NCI-H748 (cell line): Measurements from ENCODE around the gene PI4KA.

Experiments used
- DNase-seq: peaks from one replicate; lab custom pipeline; 2025; ENCODE audit not compliant: unreplicated experiment; lab: John Stamatoyannopoulos, UW

PI4KA gene

GRCh38 chr22:20819471-20819870, 39.1 kb downstream of the PI4KA start:
- DNase-seq: no peak

GRCh38 chr22:20818471-20818870, 40.1 kb downstream of the PI4KA start:
- DNase-seq: no peak

GRCh38 chr22:20816559-20816958, 42.1 kb downstream of the PI4KA start:
- DNase-seq: no peak

- DNase-seq: no peak
Observed at GRCh38 chr22:20815477-20816050, 43.0 kb downstream of the PI4KA start.

GRCh38 chr22:20814221-20814808, 44.3 kb downstream of the PI4KA start:
- DNase-seq: no peak

- DNase-seq: no peak
Observed at GRCh38 chr22:20813056-20813455, 45.6 kb downstream of the PI4KA start.

DNA sequence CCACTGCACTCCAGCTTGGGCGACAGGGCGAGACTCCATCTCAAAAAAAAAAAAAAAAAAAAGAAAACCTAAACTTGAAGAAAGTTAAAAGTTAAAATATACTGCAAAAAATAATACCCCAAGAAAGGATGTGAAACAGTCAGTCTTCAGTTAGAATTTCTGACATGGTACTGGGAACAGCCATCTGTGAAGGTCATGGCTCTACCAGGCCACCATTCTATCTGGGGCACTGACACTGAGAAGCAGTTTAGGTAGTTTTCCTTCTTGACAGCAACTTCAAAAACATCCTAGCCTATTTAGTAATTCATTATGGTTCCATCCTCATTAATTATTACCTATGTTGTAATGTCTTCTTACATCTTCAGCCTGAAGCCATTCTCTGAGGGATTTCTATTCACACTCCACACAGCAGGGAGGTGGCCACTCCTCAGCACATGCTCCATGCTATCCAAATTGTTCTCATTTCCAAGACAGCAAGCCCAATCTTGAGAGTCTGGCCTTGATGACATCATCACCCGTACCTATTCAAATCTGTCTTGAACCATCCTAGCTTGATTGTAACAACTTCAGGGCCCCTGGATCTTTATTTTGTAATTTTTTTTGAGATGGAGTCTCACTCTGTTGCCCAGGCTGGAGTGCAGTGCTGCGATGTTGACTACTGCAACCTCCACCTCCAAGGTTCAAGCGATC, 46.5 kb downstream of the PI4KA start:
- DNase-seq: no peak

DNA sequence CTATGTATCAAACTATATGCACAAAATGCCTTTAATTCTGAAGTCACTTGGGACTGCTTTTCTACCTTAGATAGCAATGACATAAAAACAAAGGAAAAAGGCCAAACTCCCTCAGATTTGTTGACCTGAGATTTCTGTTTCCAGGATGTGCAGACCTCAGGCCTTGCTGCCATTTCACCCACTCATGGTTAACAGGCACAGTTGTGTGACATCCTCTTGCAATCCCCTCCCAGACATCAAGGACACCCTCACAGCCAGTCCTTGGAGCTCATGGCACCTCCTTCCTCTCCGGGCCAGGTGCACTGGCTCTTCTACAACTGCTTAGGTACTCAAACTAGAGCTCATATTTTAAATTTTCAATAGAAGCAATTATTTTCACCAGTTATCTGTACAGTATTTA, 47.4 kb downstream of the PI4KA start:
- no peak for DNase-seq

DNA sequence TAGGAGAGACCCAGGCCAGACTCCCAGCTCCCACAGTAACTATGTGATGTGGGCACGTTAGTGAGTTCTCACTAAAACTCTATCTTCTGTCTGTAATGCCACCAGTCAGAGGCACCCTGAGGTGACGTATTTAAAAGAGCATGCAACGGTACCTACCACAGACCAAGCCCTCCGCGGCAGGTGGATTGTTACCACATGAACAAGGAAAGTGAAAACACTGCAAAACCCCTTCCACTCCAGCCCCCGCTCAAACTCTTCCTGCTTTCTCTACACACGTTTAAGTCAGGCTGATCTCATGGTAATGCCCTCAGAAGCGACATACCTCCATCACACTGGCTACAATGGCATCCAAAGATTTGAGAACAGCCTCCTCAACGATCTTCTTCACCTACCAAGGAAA, 48.0 kb downstream of the PI4KA start:
- no peak for DNase-seq

DNA sequence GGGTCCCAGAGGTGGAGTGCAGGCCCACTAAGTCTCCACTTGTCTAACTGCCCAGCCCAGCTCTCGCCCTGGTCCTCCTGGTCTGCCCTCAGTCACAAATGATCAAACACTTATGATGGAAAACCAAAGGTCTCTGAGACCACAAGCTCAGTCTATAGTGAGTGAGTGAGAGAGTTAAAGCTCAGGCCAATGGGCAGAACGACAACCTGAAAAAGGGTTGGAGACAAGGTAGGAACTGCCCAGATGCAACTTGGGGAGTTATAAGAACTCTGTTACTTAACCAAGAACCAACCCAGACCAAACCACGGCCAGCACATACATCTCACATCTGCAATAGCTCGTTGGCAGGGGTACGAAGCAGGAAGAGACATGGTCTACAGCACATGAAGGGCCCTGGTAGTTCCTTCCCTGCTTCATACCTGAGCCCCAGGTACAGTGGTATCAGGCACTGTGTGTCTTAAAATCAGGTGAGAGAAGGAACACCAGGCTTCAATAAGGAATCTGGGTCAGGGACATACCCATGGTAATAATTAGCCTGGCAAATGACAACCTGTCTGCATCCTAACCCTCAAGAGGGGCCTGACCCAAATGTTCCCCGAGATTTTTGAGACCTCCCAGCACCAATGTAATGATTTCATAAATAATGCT, 48.9 kb downstream of the PI4KA start:
- DNase-seq: no peak

- no peak for DNase-seq
Observed at GRCh38 chr22:20808844-20809243, 49.8 kb downstream of the PI4KA start.

DNA sequence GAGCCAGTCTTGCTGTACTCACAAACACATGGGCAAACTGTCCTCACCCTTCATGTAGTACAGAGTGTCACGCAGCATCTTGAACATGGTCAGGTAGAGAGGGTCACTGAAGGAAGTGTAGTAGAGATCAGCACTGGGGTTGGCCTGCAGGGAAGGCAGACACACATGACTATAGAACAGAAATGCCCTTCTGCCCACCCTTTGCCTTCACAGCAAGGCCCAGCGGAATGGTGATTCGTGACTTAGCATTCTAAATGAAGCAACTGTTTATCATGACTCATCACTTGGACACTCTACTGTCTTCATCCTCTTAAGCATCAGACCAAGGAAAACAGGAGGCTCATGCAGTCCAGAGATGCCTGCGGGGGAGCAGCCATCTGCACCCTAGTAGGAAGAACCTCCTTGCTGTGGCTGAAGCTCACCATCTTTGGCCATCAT, 51.3 kb downstream of the PI4KA start:
- no peak for DNase-seq

- no peak for DNase-seq
Observed at GRCh38 chr22:20805972-20806471, 52.6 kb downstream of the PI4KA start.

DNA sequence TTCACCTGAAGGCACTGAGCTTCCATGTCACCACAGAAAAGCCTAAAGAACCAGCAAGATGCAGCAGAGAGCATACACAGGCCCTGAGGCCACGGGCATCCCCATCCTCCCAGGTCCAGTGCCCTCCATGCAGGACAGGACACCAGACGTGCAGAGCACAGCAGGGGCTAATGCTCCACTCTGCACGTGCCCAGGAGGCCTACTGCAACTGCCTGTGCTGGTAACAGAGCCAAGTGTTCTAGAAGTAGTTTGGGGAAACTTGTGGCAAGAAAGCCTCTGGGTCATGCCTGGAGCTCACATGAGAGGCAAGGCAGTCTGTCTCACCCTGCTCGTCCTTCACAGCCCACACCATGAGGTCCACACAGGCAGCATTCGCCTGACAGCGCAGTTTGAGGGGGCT, 54.0 kb downstream of the PI4KA start:
- DNase-seq: no peak

DNA sequence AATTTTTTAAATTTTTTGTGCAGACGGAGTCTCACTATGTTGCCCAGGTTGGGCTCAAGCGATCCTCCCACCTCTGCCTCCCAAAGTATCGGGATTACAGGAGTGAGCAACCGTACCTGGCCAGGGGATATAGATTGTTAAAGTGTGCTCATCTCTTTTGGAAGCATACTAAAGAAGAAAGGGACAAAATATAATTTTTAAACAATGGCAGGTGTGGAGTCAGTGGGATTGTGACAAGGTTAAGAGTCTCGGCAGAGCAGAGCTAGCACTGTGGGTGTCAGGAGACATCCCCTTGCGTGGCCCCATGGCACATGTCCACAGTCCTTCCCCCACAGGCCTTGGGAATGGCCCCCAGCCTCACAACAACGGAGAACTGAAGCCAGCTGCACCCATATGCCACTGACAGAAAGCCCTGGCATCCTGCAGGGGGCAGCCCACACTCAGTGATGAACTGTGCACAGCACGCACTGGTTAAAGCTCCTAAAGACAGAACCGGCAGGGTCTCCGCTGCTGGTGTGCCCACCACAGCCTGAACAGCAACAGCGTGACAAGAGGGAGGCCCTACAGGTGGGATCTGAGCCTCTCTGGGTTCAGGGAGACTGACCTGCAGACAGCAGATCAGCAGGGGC, 54.8 kb downstream of the PI4KA start:
- no peak for DNase-seq

DNA sequence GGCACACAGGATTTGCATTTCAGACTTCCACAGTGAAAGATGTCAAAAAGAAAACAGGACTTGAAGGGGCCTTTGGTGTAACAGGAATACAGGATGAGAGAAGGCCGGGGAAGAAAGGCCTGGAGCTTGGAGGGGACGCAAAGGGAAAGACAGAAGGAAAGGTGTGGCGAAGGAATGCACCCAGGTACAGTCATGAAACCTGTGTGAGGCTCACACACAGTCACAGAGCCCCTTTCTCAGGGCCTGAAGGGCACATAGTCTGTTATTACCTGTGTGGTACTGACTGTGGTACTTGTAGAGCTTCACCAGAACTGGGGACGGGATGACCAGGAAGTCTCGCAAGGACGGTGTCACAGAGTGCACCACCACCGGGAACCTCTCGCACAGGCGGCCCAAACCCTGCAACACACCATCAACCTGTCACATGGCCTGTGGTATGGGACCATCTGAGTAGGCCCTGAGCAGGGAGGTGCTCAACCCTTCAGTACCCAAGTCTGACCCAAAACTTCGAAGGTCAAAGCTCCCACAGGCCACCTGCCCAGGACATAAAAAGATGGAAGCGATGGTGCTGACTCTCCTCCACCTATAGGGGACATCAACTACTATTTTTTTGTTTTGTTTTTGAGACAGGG, 55.6 kb downstream of the PI4KA start:
- no peak for DNase-seq

DNA sequence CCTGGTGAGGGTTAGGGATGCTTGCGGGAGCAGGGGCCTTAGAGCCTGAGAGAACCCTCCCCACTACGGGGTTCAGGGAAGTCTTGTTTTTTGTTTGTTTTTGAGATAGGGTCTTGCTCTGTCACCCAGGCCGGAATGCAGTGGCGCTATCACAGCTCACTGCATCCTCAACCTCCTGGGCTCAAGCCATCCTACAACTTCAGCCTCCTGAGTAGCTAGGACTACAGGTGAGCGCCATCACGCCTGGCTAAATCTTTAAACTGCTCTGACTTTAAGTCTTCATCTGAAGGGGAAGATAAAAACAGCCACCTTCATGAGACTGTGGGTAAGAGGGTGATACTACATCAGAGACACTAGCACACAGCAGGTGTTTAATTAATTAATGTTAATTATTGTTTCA, 56.2 kb downstream of the PI4KA start:
- DNase-seq: no peak

GRCh38 chr22:20799449-20799848, 59.2 kb downstream of the PI4KA start:
- no peak for DNase-seq

DNA sequence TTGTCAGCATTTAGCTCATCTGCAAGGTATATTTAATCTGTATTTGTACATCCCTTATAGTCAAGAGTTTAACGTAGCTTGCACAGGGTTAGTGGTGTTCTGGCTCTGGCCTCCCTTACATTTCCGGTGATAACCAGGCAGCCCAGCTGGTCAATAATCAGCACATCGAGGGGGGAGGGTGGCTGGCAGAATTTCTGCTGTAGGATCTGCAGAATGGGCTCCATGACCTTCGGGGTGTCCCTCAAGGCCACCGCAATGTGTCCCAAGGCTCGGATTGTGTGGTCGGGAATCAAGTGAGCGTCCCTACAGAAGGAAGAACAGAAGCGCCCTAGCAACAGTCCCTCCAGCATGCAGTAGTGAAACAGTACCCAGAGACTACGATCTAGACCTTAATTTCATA, 59.6 kb downstream of the PI4KA start:
- no peak for DNase-seq

DNA sequence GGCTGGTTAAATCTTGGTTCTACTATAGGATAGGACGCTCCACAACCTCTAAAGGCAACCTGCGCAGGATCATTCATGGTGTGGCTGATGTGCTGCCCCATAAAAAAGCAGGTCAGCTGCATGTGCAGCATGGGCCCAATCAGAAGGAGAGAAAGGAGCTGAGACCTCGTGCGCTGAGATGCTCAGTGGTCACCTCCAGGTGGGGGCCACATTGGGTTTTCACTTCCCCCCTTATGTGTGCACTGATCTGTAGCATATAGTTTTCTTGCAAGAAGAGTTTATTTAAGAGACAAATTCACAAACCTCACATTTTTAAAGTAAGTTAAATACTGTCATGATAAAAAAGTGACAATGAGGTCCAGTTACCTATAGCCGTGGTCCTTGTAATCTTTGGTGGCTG, 60.4 kb downstream of the PI4KA start:
- DNase-seq: no peak

DNA sequence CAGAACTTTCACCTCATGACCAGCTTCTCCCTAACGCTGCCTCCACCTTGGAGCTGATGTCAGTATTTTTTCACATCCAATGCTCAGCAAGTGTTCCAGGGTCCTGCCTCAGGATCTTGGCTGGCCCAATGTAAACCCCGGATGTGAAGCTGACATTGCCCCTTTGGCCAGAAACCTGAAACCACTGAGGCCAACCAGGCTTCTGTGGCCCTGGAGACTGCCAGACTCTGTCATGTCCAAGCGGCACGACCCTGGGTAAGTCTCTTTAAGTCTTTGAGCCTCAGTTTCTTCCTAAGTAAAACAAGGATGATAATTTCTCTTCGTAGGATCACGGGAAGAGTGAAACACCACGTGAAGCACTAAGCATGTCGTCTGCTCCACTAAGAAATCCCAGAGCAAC, 61.9 kb downstream of the PI4KA start:
- no peak for DNase-seq
